Endothelial cell of umbilical vein (primary cell): ENCODE data around the gene APBA3.

Source experiments
- CTCF ChIP-seq, 2 donors: IDR thresholded peaks; 1 replicate in 1 of 2; 2 replicates in 1 of 2; pipeline ENCODE4 v1.5.1; 2011; ENCODE audit warnings: low read length in 2 of 2, mild to moderate bottlenecking in 2 of 2, moderate library complexity in 2 of 2, control low read depth in 1 of 2, inconsistent platforms in 1 of 2, low read depth in 1 of 2; ENCODE audit not compliant: insufficient read depth in 1 of 2; ENCODE audit errors: extremely low read depth in 1 of 2
- EZH2 ChIP-seq: IDR thresholded peaks from 2 replicates; pipeline ENCODE4 v1.6.1; 2012; ENCODE audit warnings: borderline replicate concordance, low read depth, mild to moderate bottlenecking, moderate library complexity, low read length, inconsistent platforms; ENCODE audit not compliant: severe bottlenecking
- FOS ChIP-seq: IDR thresholded peaks from 2 replicates; pipeline ENCODE4 v1.6.1; 2011; ENCODE audit warnings: mild to moderate bottlenecking, low read length, moderate library complexity, borderline replicate concordance; ENCODE audit not compliant: insufficient read depth
- GATA2 ChIP-seq: IDR thresholded peaks from 2 replicates; pipeline ENCODE4 v1.7.0; 2011; ENCODE audit warnings: low read depth, mild to moderate bottlenecking, moderate library complexity, mixed read lengths, low read length; ENCODE audit not compliant: insufficient read length, insufficient read depth
- POLR2A ChIP-seq: IDR thresholded peaks from 2 replicates; pipeline ENCODE4 v1.6.1; 2012; ENCODE audit warnings: low read depth, mild to moderate bottlenecking, control low read depth, low read length
- POLR2AphosphoS5 ChIP-seq: IDR thresholded peaks from 2 replicates; pipeline ENCODE4 v1.6.1; 2012; ENCODE audit warnings: low read depth, mild to moderate bottlenecking, control low read depth, low read length, moderate library complexity; ENCODE audit not compliant: insufficient read depth

- TF ChIP-seq CTCF (IDR thresholded peaks at IDR 0.05; ENCODE audit: extremely low read depth in 1 of 2, insufficient read depth in 1 of 2, low read depth in 1 of 2, low read length in 2 of 2) = no peak
- TF ChIP-seq POLR2A = no peak
- no peak for TF ChIP-seq EZH2
- no peak for TF ChIP-seq POLR2AphosphoS5
- no peak for TF ChIP-seq FOS
- TF ChIP-seq GATA2 = no peak
Observed at GRCh38 chr19:3750211-3750610, 11.3 kb downstream of the APBA3 start.
